Left renal pelvis (tissue), 4 donors: Measurements from ENCODE around the gene PRDM16. TPM values are rescaled to one million over a fixed set of nuclear protein-coding genes. Genes with fewer than 3 reads are reported as not detected.

Experiments
- DNase-seq, 4 donors: peaks; one replicate each; pipeline ENCODE4 v3.0.0-alpha.2; 2013; ENCODE audit warnings: low read depth in 4 of 4, low spot score in 3 of 4
- polyA plus RNA-seq, 4 donors: library from polyadenylated mRNA; unstranded; fragments of 120-200 nt; gene quantifications; one replicate each; pipeline ENCODE4 v1.2.1, GENCODE V29; 2013; ENCODE audit not compliant: insufficient read length in 4 of 4

PRDM16 gene
- polyA plus RNA-seq, 4 donors, result 1.1 to 11.1 (median 6.8) TPM

- DNase-seq, result no peak
Measured at GRCh38 chr1:3323796-3324703, 255.0 kb downstream of the PRDM16 start.

DNA sequence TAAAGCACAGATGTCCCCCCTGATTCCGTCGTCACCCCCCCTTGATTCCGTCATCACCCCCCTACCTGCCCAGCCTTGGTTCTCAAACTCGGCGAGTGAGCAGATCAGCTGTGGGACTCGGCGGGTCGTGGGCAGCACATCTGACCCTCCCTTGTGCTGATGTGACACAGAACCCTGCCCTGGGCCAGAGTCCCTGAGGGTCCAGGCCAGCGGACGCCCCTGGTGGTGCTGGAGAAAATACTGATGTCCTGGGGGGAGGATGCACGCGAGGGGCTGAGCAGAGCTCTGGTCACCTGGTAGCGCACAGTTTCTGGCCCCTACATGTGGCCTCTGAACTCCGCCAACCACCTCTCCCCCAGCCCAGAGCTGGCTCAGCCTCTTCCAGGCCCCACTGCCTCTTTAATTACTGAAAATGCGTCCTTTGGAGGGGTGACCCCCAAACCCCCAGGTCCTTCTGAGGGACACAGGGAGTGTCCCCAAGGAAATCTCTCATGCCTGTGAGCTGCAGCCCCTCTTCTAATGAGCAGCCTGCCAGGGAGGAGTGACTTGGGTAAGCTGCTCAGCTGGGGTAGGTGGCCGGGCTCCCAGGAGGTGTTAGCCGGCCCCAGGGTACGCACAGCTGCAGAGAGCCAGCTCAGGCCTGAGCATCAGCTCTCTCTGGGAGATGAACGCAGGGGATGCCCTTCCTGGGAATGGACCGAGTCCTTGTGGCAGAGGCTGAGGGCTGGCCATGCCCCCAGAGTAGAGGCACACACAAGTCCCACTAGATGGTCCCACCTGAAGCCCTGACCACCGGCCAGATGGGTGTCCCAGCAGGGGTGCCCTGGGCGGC is 255.9 kb downstream of the PRDM16 start:
- no peak for DNase-seq

DNA sequence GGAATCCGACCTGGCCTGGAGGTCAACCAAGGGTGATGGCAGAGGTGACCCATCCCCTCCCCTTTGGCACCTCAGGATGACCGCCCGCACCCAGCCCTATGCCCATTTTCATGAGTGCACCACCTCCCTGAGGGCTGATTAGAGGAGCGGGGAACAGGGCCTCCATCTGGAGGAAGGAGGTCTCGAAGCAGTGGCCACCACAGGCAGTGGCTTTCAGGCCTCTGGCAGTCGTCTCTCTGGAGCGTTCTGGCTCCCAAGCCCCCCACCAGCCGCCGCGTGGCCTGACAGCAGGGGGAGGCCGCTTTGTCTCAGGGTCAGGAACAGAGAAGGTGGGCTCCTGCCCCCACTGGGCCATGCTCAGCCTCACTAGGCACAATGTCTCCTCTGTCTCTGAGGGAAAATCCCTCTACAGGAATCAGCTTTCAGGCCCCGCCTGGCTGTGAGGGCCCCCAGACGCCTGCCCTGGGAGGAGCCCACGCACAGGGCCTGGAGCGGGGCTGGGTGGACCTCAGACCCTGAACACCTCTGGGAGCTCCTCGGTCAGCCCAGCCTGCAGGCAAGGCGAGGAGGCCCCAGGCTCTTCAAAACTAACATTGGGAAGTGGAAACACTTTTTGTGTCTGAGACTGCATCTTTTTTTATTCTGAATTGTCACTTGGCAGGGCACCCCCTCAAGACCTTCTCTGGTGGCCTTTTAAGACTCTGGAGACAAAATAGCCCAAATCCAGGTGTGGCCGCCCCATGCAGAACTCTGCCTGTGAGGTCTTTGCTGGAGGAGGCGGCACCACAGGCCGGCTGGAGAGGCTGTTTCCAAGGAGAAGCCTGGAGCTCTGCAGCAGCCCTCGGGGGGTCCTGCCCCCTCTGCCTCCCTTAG is 257.7 kb downstream of the PRDM16 start:
- DNase-seq, result no peak

DNA sequence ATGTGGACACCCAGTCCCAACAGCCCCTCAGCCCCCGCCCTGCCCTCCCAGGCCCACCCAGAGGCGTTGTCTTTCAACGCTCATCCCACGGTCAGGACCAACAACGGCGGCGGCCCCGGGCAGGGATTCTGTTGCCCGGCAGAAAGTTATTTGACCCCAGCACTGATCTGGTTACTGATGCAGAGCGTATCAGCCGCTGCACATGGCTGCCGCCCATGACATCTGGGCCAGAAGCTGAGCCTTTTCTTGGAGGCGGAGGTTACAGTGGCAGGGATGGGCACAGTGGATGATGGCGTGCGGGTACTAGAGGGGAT is 258.3 kb downstream of the PRDM16 start:
- no peak for DNase-seq

DNA sequence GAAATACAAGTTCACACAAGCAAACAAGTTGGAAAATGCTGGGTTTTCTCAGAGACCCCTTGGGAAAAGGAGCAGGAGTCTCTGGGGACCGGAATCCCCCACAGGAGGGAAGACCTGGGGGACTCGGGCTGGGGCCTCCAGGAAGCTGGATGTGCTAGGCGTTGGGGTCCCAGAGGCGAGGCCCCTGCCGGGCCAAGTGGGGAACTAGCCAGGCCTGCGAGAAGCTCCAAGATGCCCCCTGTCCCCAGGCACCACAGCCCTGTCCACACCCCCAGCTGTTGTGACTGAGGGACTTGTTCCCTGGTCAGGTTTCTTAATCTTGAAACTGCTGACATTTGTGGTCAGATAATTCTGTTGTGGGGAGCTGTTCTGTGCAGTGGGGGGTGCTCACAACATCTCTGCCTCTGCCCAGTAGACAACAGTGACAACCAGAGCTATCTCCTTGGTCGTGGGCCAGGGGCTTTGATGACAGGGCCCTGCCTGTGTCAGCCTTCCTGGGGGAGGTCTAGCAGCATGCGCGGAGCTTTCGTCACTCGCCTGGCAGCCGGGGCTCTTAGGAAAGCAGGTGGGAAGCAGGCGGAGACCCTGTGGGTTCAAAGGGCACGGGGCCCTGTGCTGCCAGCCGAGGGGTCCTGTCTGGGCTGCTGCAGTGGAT is 259.1 kb downstream of the PRDM16 start:
- no peak for DNase-seq

- no peak for DNase-seq
Measured at GRCh38 chr1:3329640-3330281, 260.8 kb downstream of the PRDM16 start.

DNA sequence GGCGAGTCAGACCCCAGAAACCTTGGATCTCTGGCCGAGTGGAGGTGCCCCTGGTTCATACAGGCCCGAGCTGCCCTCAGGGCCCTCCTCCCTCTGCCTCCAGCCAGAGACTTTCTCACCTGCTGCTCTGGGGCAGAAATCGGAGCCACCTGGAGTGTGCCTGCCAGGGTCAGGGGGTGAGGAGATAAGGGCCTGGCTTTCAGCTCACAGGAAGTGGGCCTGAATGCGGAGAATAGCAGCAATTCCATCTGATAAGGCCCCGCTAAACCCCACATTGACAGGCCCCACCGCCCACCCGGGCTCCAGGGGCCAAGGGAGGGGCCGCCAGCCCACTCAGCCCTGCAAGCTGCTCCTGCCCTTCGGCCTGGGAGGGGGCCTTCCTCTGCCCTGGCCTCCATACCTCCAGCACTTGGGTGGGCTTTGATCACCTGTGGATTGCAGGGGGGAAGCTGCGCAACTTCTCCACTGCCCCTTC is 261.8 kb downstream of the PRDM16 start:
- DNase-seq, result no peak

DNA sequence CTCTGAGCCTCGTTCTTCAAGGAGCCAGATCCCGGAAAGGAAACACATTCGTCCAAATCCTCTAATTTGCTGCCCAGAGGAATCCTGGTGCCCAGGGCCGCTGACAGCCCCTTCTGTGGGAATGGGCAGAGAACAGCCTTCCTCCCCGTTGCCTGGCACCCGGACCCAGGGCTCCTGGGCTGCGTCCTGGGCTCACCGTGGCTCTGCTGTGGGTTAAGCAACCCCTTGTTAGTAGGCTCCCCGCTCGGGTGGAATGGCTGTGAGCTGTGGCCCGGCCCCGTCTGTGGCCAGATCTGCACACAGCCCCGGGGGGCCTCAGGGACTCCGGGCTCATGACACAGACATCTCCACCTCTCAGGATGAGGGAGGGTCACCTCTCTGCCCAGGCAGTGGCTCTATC is 262.6 kb downstream of the PRDM16 start:
- no peak for DNase-seq

DNA sequence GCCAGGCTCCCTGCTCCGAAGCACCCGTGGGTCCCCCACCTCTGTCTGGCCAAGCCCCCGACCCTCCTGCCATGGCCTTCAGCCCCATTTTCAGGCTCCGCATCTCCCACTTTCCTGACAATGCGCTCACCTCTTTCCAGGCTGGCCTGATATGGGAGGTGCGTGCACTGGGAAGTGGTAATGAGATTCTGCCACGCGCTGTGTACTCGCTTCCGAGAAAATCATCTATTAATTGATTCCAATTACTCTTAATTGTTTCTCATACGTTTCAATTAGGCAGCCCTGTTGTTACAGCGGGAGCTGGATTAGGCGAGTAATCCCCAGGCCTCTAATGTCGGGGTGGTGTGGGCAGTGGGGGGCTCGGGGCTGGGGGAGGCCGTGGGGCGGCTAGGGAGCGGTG is 263.0 kb downstream of the PRDM16 start:
- no peak for DNase-seq

DNA sequence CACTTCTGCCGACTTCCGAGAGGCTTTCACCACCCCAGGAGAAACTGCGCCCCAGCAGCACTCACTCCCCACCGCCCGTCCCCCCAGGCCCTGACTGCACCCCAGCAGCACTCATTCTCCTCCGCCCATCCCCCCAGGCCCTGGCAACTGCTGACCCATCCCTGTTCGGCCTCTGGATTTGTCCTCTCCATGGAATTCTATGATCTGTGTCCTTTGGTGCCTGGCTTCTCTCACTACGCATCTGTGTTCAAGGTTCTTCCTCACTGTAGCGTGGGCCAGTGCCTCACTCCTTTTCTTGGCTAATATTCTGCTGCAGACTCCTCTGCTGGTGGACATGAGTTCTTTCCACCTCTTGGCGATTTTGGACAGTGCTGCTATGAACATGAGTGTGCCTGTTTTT is 263.7 kb downstream of the PRDM16 start:
- DNase-seq, result no peak

DNA sequence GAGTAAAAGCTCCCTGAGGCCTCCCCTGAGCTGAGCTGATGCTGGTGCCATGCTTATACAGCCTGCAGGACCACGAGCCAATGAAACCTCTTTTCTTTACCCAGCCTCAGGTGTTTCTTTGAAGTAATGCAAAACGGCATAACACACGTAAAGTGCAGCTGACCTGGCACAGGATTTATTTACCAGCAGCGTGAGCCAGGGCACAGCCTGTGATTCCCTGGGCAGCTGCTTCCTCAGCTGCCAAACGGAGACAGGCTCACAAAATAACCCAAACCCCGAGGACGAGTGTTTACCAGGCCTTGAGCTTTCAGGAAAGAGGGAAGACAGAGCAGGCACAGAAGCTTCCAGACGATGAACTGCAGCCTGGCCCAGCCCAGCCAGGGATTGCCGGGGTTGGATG is 264.9 kb downstream of the PRDM16 start:
- DNase-seq, result no peak

- DNase-seq, result no peak
Measured at GRCh38 chr1:3334366-3334765, 265.4 kb downstream of the PRDM16 start.

DNA sequence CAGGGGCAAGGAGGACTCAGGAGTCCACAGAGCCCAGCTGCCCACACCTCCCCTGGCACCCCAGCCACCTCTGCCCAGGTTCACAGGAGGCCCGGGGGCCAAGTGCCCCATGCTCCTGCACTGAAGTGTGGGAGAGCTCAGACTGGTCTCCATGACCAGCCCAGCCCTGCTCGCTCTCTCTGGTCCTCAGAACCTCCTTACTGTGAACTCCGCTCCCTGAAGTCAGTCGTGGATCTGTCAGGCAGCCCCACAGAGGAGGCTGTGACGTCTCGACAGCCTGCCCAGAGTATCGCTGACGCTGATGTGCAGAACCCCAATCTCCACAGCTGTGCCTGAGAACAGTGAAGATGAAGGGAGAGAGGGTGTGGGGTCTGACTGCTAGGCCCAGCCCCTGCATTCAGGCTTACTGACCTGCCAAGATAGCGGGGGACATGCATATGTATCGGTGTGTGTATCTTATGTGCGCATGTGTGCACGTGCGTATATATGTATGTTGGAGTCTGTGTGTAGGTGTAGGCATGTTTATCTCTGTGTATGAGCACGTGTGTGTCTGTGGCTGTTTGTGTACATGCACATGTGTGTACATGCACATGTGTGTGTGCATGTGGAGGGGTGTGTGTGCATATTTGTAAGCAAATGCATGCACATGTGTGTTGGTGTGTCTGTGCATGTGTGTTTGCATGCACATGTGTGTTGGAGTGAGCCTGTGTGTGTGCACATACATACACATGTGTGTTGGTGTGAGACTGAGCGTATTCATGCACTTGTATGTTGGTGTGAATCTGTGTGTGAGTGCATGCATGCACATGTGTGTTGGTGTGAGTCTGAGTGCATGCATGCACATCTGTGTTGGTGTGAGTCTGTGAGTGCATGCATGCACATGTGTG is 267.0 kb downstream of the PRDM16 start:
- no peak for DNase-seq

DNA sequence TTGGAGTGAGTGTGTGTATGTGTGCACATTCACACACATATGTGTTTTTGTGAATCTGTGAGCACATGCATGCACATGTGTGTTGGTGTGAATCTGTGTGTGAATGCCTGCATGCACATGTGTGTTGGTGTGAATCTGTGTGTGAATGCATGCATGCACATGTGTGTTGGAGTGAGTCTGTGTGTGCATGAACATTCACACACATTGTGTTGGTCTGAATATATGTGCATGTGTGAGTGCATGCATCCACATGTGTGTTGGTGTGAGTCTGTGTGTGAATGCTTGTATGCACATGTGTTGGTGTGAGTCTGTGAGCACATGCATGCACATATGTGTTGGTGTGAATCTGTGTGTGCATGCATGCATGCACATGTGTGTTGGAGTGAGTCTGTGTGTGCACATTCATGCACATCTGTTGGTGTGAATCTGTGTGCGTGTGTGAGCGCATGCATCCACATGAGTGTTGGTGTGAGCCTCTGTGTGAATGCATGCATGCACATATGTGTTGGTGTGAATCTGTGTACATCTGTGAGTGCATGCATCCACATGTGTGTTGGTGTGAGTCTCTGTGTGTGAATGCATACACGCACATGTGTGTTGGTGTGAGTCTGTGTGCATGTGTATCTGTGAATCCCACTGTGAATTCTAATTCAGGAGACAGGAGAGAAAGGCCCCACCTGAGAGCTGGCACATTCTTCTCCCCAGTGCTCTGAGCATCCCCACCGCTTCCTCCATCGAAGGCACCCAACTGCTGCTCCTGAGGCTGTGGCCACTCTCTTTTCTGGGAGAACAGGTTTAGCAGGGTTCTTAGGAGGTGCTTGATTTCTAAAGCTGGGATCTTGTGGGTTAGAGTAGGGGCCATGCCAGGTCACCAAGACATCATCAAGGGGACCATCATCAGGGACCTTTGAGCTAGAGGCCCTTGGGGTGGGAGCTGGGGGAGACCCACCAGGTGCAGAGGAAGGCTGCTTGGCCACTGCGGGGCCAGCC is 267.9 kb downstream of the PRDM16 start:
- no peak for DNase-seq

DNA sequence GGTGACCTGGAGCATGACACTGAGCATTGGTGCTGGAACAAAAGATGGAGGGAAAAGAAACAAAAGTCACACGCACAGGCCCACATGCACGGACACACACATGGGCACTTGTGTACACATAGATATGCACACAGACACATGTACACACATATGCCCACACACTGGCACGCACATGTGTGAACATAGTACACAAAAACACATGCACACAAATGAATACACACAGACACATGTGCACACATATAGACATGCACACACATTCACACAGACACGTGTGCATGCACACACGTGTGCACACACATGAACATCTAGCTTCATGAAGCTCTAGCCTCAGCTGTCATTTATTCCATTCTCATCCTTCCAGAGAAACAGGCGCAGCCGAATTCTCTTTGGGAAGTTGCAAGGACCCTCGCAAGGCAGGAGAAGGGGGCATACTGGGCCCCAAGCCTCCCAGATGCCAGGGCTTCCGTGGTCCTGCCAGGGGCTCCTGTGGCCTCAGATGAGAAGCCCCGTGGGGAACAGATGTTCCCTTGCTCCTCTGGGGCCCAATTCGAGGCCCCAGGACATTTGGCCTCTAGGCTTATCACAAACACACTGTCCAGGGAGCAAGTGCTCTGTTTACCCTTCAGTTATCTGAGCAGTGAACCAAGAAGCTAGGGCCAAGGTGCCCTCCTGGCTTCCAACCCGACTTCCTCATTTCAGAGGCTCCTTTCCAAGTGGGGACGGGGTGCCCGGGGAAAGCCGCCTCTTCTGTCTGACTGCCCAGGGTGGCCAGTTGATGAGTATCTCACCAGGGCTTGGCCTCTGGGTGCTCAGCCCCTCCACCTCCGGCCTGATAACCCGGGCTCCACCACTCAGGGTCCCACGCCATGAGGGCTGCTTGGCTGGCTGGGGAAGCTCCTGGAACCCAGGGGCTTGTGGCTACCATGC is 269.1 kb downstream of the PRDM16 start:
- DNase-seq, result no peak

GRCh38 chr1:3338725-3339070 is 269.7 kb downstream of the PRDM16 start:
- no peak for DNase-seq

DNA sequence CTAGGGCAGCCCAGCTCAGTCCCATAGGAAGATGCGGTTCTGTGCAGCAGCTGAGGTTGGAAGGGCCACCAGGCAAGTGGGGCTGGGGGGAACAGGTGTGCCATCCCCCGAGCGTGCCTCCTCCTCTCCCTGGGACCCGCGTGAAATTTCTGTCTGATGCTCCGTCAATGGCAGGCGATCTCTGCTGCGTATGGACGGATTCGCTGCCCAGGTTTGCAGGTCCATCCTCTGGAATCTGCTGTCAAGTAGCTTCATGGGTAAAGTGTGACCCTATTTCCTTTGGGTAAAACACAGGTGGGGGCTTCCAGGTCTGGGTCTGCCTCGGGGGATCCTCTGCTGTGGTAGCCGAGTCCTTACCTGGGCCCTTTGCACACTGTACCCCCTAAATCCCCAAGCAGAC is 270.9 kb downstream of the PRDM16 start:
- DNase-seq, result no peak
